HG02678 (cell line): Measurements from ENCODE around the gene LRRC32.
"Not testable (repeated sequence)": the region's sequence is repeated elsewhere in the genome, so short reads cannot be mapped to it uniquely, and the experiment has no call there.

Experiments
- ATAC-seq: cut with Tn5 transposase; IDR thresholded peaks from one replicate; pipeline ENCODE4 v1.9.1; 2021; ENCODE audit warnings: mild to moderate bottlenecking, moderate library complexity; ENCODE audit not compliant: unreplicated experiment

Gene LRRC32

GRCh38 chr11:76653012-76653673 lies 17.4 kb downstream of the LRRC32 start:
- ATAC-seq: no peak

DNA sequence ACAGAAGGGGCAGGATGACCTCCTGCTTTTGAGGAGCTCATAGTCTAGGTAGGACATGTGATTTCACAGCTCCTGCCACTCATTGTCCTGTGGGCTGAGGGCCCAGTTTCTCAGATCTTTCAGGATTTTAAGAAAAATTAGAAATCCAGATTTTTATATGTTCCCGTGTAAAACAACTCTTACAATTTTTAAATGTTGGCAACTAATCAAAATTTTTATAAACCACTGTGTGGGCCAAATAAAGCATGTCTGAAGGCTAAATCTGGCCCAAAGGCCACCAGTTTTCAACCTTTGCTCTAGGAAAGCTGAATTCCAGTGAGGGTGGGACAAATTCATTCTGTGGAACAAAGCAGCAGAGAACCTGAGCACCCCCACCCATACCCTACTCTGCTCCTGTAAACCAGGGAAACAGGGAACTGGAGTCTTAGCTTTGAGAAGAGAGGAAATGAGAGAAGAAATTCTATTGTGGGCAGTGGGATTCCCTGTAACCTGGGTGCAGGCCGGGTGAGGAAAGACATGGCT lies 20.6 kb downstream of the LRRC32 start:
- no peak for ATAC-seq

DNA sequence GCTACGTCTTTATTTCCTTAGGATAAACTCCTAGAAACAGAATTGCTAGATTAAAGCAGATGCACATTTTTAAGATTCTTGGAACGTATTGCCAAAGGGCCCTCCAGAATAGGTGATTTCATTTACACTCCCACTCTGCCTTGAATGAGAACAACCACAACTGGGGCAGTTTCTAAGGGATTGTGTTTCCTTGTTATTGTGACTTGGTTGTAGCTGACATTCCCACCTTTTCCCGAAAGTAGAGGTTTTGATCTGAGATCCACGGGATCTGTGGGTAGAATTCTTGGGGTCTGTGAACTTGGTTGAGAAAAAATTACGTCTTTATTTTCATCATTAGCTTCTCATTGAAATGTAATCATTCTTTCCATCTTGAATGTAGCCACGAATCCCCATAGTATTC lies 21.5 kb downstream of the LRRC32 start:
- no peak for ATAC-seq

GRCh38 chr11:76648061-76648460 lies 22.5 kb downstream of the LRRC32 start:
- ATAC-seq: no peak

- no peak for ATAC-seq
These were observed 23.5 kb downstream of the LRRC32 start for GRCh38 chr11:76646882-76647534.

GRCh38 chr11:76644591-76644990 lies 26.0 kb downstream of the LRRC32 start:
- no peak for ATAC-seq

DNA sequence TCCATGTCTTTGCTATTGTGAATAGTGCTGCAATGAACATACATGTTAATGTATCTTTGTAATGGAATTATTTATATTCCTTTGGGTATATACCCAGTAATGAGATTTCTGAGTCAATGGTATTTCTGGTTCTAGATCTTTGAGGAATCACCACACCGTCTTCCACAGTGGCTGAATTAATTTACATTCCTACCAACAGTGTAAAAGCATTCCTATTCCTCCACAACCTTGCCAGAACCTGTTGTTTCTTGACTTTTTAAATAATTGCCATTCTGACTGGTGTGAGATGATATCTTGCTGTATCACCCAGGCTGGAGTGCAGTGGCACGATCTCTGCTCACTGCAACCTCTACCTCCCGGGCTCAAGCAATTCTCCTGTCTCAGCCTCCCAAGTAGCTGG lies 26.8 kb downstream of the LRRC32 start:
- not testable (repeated sequence) for ATAC-seq

GRCh38 chr11:76642341-76642740 lies 28.2 kb downstream of the LRRC32 start:
- no peak for ATAC-seq

- no peak for ATAC-seq
These were observed 28.6 kb downstream of the LRRC32 start for GRCh38 chr11:76641905-76642304.

GRCh38 chr11:76640501-76640900 lies 30.0 kb downstream of the LRRC32 start:
- ATAC-seq: no peak

GRCh38 chr11:76639621-76640020 lies 30.9 kb downstream of the LRRC32 start:
- no peak for ATAC-seq

DNA sequence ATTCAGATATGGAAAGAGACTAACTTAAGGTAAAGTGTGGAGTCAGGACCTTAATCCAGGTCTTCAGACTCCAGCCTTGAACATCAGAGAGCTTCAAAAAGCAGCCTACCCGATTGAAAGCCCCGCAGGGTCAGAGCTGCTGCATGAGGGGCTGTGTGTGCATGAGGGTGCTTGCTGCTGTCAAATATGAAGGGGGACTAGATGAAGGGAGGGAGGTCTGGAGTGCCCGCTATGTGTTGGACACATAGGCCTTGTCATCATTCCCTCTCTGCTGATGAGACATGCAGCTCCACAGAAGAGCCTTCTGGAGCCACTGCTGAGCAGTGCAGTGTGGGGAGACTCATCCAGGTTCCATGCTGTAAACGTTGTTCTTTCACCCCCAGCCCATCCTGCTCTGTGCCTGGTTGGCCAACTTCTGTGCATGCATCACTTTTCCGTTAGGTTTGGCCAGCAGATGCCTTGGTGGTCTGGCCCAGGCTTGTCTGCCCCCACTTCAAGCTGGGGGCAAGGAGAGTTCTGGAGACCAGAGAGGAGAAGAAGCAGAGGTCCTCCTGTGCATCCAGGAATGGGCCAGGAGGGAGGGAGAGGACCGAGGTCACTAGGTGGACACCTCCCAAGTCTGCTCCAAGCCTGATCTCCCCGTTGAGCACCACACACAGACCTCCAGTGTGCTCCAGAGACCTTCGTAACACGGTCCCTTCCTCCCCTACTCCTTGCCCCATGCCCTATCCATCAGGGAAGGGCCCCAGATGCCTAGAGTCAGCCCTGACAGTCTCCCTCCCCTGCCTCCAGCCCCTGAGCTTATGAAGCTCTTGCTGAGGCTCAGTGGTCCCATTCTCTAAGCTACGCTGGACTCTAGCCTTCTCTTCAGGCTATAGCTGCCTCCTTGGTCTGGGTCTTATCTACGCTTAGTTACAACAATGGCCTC lies 32.0 kb downstream of the LRRC32 start:
- ATAC-seq: no peak

DNA sequence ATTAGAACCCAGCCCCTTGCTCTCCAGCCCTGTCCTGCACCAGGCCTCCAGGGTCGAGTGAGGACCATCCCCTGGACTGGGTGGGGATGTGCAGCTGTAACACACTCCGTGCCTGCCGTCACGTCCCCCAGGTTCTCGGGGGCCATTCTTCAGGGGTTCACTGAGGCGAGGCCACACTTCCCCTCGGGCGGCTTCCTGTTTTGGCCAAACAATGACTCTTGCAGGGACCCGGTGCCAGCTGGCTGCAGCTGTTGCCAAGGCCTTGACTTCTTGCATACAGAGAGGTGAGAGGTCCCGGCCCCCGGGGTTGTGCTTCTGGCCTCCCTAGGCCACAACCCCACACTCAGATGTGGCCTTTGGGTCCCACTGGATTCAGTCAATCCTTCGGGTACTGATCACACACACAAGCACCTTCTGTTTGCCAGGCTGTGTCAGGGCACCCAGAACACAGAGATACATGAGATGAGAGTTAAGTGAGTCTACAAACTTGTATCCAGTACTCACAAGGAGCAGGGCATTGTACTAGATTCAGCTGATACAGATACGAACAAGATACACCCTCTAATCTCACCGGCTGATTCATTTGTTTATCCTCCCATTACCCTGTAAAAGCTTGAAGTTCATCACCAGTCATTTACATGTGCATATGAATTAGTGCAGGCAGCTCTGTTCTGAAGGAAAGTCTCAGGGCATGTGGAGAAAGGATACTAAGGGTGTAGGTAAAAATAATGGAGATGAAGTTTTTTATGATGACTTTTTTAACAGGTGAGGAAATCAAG lies 32.9 kb downstream of the LRRC32 start:
- peak; percentile 82 for ATAC-seq

GRCh38 chr11:76636826-76637460 lies 33.6 kb downstream of the LRRC32 start:
- no peak for ATAC-seq

DNA sequence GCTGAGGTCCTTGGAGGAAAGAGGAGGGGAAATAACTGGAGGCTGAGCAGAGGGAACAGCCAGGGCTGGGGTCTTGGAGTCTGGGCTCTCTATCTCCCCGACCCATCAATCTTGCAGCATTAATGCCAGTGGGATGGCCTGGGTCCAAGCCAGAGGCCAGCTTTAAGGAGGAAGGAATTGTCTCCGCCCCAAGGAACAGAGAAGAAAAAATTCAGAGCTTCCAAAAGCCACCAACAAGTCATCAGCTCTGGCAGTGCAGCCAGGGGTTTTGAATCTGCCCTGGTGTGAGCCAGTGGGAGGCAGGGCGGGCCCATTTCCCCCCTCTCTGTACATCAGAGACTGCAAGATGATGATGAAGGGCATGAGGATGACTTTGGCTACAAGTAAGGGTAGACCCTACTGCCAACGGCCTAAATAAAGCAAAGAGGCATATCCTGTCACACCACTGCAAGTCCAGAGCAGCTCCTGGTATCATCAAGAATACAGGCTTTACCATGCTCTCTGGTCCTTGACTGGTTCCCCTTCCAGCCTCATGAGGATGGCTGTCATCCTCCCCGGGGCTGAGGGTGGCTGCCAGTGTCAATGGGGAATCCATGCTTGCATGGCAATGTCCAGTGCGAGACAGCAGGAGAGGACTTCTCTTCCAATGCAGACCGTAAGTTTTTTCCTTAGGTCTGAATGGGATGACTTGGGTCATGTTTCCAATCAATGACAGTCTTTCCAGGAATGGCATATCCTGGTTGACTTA lies 34.4 kb downstream of the LRRC32 start:
- ATAC-seq: no peak

DNA sequence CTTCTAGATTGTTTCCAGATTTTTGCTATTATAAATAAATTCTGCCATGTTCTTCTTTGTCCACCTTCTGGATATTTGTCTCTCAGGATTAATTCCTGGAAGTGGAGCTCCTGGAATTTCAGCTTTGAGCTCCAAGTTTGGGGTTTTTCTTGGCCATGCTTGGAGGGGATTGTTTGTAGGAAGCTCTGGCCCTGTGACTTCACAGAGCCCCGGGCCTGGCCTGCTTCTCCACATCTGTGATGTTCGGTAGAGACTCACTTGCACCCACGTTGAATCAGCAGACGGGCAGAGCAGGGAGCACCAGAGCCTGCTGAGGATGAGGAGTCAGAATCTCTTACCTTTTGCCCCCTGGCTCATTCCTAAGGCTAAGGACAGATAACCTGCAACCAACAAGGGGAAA lies 35.7 kb downstream of the LRRC32 start:
- ATAC-seq: no peak

DNA sequence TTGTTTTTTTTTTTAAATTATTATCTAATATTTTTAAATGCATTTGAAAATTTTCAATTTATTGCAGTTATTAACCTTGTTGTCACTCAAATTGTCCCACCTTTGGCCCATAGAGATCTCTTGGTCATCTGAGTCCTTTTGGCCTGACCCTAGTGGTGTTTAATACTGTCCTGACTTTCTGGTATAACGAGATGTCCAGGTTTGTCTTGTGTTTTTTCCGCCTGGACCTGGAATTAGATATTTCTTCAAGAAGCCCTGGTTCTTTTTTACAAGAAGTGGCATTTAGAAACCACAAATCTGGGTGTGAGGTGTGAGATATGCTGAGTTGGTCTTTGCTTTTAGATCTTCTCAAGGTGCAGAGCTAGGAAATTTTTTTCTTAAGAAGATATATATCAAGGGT lies 38.1 kb downstream of the LRRC32 start:
- ATAC-seq: no peak

DNA sequence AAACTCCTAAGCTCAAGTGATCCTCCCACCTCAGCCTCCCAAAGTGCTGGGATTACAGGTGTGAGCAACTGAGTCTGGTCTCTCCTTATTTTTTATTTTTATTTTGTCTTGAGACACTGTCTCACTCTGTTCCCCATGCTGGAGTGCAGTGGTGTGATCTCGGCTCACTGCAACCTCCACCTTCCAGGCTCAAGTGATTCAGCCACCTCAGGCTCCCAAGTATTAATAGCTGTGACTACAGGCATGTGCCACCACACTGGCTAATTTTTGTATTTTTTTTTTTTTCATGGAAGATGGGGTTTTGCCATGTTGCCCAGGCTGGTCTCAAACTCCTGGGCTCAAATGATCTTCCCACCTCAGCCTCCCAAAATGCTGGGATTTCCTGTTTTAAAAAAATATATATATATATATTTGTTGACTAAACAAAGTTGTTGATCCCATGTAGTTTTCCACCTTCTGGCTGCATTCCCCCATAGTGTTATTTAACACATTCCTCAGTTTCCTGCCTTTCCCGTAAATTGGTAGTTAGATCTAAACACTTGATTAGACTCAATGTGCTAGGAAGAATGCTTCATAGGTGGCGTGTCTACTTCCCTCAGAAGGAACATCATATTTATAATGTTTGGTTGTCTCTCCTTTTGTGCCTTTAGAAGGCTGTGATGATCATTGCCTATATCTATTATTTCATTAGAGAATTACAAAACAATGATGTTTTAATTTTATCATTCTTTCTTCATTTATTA lies 38.8 kb downstream of the LRRC32 start:
- no peak for ATAC-seq
